ENCODE measurements around the gene MEGF6.

DNA sequence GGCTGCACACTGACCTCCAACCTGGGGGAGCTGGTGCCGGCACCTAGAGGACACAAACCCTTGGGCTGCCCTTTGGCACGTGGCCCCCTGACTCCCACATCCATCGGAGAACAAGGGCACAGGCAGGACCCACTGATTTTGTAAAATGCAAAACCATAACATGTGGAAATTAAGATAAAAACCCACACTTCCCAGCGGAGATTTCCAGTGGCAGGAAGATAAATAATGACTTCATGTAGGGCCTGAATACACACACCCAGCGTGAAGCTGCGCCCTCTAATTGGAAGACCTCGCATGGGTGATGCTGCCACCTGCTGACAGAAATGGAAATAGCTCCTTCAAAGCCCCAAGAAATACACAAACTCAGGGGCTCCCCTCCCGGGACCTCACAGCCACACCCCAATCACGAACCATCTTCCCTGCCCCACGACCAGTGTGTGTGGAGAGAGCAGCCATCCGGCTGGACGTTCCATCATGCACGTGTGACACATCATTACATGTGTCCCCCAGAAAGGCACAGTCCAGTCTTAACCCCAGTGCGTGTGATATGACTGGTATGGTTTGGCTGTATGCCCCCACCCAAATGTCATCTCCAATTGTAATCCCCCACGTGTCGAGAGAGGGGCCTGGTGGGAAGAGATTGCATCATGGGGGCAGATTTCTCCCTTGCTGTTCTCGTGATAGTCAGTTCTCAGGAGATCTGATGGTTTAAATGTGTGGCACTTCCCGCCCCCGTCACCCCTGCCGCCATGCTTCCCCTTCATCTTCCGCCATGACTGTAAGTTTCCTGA, 7.8 kb upstream of the MEGF6 start:
- TF ChIP-seq, protein P1, sequence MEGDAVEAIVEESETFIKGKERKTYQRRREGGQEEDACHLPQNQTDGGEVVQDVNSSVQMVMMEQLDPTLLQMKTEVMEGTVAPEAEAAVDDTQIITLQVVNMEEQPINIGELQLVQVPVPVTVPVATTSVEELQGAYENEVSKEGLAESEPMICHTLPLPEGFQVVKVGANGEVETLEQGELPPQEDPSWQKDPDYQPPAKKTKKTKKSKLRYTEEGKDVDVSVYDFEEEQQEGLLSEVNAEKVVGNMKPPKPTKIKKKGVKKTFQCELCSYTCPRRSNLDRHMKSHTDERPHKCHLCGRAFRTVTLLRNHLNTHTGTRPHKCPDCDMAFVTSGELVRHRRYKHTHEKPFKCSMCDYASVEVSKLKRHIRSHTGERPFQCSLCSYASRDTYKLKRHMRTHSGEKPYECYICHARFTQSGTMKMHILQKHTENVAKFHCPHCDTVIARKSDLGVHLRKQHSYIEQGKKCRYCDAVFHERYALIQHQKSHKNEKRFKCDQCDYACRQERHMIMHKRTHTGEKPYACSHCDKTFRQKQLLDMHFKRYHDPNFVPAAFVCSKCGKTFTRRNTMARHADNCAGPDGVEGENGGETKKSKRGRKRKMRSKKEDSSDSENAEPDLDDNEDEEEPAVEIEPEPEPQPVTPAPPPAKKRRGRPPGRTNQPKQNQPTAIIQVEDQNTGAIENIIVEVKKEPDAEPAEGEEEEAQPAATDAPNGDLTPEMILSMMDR (IDR thresholded peaks at IDR 0.05): peak; percentile 78 to 91 (median 84)
- TF ChIP-seq POLR2A (IDR thresholded peaks at IDR 0.05): no peak

Data from heart left ventricle (tissue), 13 donors.